Ishikawa (cell line): Measurements from ENCODE around the gene SUGP1.

ENCODE experiments used
- CEBPB ChIP-seq: IDR thresholded peaks from 2 replicates; pipeline ENCODE4 v1.6.1; 2012
- EP300 ChIP-seq: IDR thresholded peaks from 2 replicates; pipeline ENCODE4 v1.6.1; 2012; ENCODE audit warnings: borderline replicate concordance
- MAX ChIP-seq: IDR thresholded peaks from 2 replicates; pipeline ENCODE4 v1.6.1; 2012
- RAD21 ChIP-seq: IDR thresholded peaks from 2 replicates; pipeline ENCODE4 v1.6.1; 2012; ENCODE audit warnings: low read depth
- USF1 ChIP-seq: IDR thresholded peaks from 2 replicates; pipeline ENCODE4 v1.6.1; 2012
- YY1 ChIP-seq: IDR thresholded peaks from 2 replicates; pipeline ENCODE4 v1.6.1; 2012; ENCODE audit warnings: low read depth
- ZBTB7A ChIP-seq: IDR thresholded peaks from 2 replicates; pipeline ENCODE4 v1.6.1; 2012; ENCODE audit warnings: low read depth

GRCh38 chr19:19296953-19297689 is 23.2 kb downstream of the SUGP1 start:
- no peak for TF ChIP-seq YY1
- TF ChIP-seq RAD21: no peak
- no peak for TF ChIP-seq EP300
- no peak for TF ChIP-seq MAX
- TF ChIP-seq USF1: no peak
- no peak for TF ChIP-seq CEBPB
- no peak for TF ChIP-seq ZBTB7A
